HG03280 (cell line): Measurements from ENCODE around the gene TENM3.

ENCODE experiments used
- ATAC-seq: cut with Tn5 transposase; IDR thresholded peaks from one replicate; pipeline ENCODE4 v1.9.1; 2021; ENCODE audit warnings: mild to moderate bottlenecking, moderate library complexity; ENCODE audit not compliant: unreplicated experiment

TENM3 gene

GRCh38 chr4:182600093-182600492, 356.9 kb downstream of the TENM3 start:
- ATAC-seq = no peak

- no peak for ATAC-seq
Measured at GRCh38 chr4:182600856-182601255, 357.7 kb downstream of the TENM3 start.

GRCh38 chr4:182604161-182604622, 361.0 kb downstream of the TENM3 start:
- ATAC-seq = no peak

- ATAC-seq = no peak
Measured at GRCh38 chr4:182604953-182605352, 361.8 kb downstream of the TENM3 start.

GRCh38 chr4:182608525-182608924, 365.3 kb downstream of the TENM3 start:
- ATAC-seq = no peak

GRCh38 chr4:182616476-182616875, 373.3 kb downstream of the TENM3 start:
- no peak for ATAC-seq

GRCh38 chr4:182619660-182620059, 376.5 kb downstream of the TENM3 start:
- ATAC-seq = no peak

- no peak for ATAC-seq
Measured at GRCh38 chr4:182620111-182620980, 377.1 kb downstream of the TENM3 start.

GRCh38 chr4:182624281-182624680, 381.1 kb downstream of the TENM3 start:
- no peak for ATAC-seq

- no peak for ATAC-seq
Measured at GRCh38 chr4:182625193-182625592, 382.0 kb downstream of the TENM3 start.

- no peak for ATAC-seq
Measured at GRCh38 chr4:182627996-182628395, 384.8 kb downstream of the TENM3 start.

GRCh38 chr4:182628544-182628943, 385.3 kb downstream of the TENM3 start:
- ATAC-seq = no peak

GRCh38 chr4:182629096-182629495, 385.9 kb downstream of the TENM3 start:
- ATAC-seq = no peak

GRCh38 chr4:182640491-182640890, 397.3 kb downstream of the TENM3 start:
- ATAC-seq = no peak

- no peak for ATAC-seq
Measured at GRCh38 chr4:182640932-182641331, 397.7 kb downstream of the TENM3 start.

- ATAC-seq = no peak
Measured at GRCh38 chr4:182642831-182643230, 399.6 kb downstream of the TENM3 start.

- ATAC-seq = no peak
Measured at GRCh38 chr4:182643801-182644682, 400.8 kb downstream of the TENM3 start.

- no peak for ATAC-seq
Measured at GRCh38 chr4:182644683-182645050, 401.5 kb downstream of the TENM3 start.

- no peak for ATAC-seq
Measured at GRCh38 chr4:182645511-182645910, 402.3 kb downstream of the TENM3 start.

- ATAC-seq = no peak
Measured at GRCh38 chr4:182647646-182648300, 404.6 kb downstream of the TENM3 start.

GRCh38 chr4:182648766-182649165, 405.6 kb downstream of the TENM3 start:
- ATAC-seq = no peak
